GM21526 (cell line): ENCODE results near the gene NRXN2.
"Not testable (repeated sequence)": the region's sequence is repeated elsewhere in the genome, so short reads cannot be mapped to it uniquely, and the experiment has no call there.

Experiments
- ATAC-seq: cut with Tn5 transposase; IDR thresholded peaks from one replicate; pipeline ENCODE4 v1.9.1; 2021; ENCODE audit warnings: moderate library complexity; ENCODE audit not compliant: unreplicated experiment, low FRiP score

The NRXN2 gene

GRCh38 chr11:64600281-64600992, 122.6 kb downstream of the NRXN2 start:
- ATAC-seq: no peak

- no peak for ATAC-seq
Measured at GRCh38 chr11:64599698-64600211, 123.2 kb downstream of the NRXN2 start.

GRCh38 chr11:64598797-64599697, 124.0 kb downstream of the NRXN2 start:
- ATAC-seq: no peak

GRCh38 chr11:64598106-64598796, 124.7 kb downstream of the NRXN2 start:
- ATAC-seq: no peak

GRCh38 chr11:64597671-64598101, 125.3 kb downstream of the NRXN2 start:
- no peak for ATAC-seq

GRCh38 chr11:64595922-64596321, 127.1 kb downstream of the NRXN2 start:
- not testable (repeated sequence) for ATAC-seq

- ATAC-seq: no peak
Measured at GRCh38 chr11:64594159-64594939, 128.6 kb downstream of the NRXN2 start.

GRCh38 chr11:64593156-64594105, 129.6 kb downstream of the NRXN2 start:
- no peak for ATAC-seq

GRCh38 chr11:64592656-64593055, 130.3 kb downstream of the NRXN2 start:
- ATAC-seq: no peak

- no peak for ATAC-seq
Measured at GRCh38 chr11:64592234-64592615, 130.8 kb downstream of the NRXN2 start.

- ATAC-seq: no peak
Measured at GRCh38 chr11:64591257-64592233, 131.5 kb downstream of the NRXN2 start.

GRCh38 chr11:64590763-64591221, 132.2 kb downstream of the NRXN2 start, which contains the start of gene SLC22A12:
Gene SLC22A12, plus strand, starts transcription at chr11:64591220. Its CDS starts 337 bp downstream, at chr11:64591557.
- no peak for ATAC-seq

GRCh38 chr11:64588701-64589100, 134.3 kb downstream of the NRXN2 start:
- ATAC-seq: no peak

- ATAC-seq: no peak
Measured at GRCh38 chr11:64586366-64586765, 136.6 kb downstream of the NRXN2 start.

GRCh38 chr11:64585150-64585549, 137.8 kb downstream of the NRXN2 start:
- ATAC-seq: no peak

GRCh38 chr11:64583296-64584262, 139.4 kb downstream of the NRXN2 start:
- no peak for ATAC-seq
